Measurements from ENCODE around the gene INPP4A. TPM values are rescaled to one million over a fixed set of nuclear protein-coding genes. Genes with fewer than 3 reads are reported as not detected.

Gene INPP4A
- total and polyA plus RNA-seq, 3 experiments from 2014 or later: 41.0 to 61.4 (median 46.9) TPM

GRCh38 chr2:98463551-98463971, 18.9 kb downstream of the INPP4A start:
- H3K4me3 ChIP-seq (ENCODE audit: low read length): peak overlapping the region; percentile 47
- peaks cover 0 to 2% (median 0%) of the 10 kb centered on the region in 5 donors for H3K9me3 Mint-ChIP-seq
- H3K36me3 ChIP-seq (ENCODE audit: insufficient read depth, low read length): no peaks in the 10 kb centered on the region
- peaks cover 92 to 97% (median 95%) of the 10 kb centered on the region in 3 donors for H3K4me1 Mint-ChIP-seq
- peak overlapping the region; percentile 91 to 100 (median 96) for H3K27ac Mint-ChIP-seq
- no peak overlapping the region for H3K27ac ChIP-seq (ENCODE audit: low read depth, low read length)
- ChIA-PET CTCF (interaction anchor here (0.9 to 6.5 kb wide), 9 partner anchors 9 to 64 kb away, joined by 3 to 48 read pairs (median 13); no protein-coding TSS in a partner anchor), POLR2A (interaction anchor here (0.6 to 2.9 kb wide), 8 partner anchors 8 to 48 kb away, joined by 3 to 30 read pairs (median 10); partner anchors contain the start of gene INPP4A)
- peaks cover 0 to 3% of the 10 kb centered on the region in 2 donors for H3K27me3 Mint-ChIP-seq
- H3K4me1 ChIP-seq (ENCODE audit: insufficient read depth, low read length): peaks cover 93% of the 10 kb centered on the region
- no peaks in the 10 kb centered on the region for H3K27me3 ChIP-seq (ENCODE audit: insufficient read depth, low read length, poor library complexity, severe bottlenecking)
- H3K9me3 ChIP-seq (ENCODE audit: low read length): no peaks in the 10 kb centered on the region
- H3K4me3 Mint-ChIP-seq: peak overlapping the region; percentile 70 to 92 (median 85)
- peaks cover 0 to 7% (median 2%) of the 10 kb centered on the region in 3 donors for H3K36me3 Mint-ChIP-seq
- no peak for DNase-seq

- H3K36me3 ChIP-seq (ENCODE audit: insufficient read depth, low read length): no peaks in the 10 kb centered on the region
- Mint-ChIP-seq H3K36me3 (peaks cover 0 to 4% (median 3%) of the 10 kb centered on the region in 3 donors), H3K4me1 (peaks cover 88 to 97% (median 95%) of the 10 kb centered on the region in 3 donors), H3K27ac (peak overlapping the region; percentile 91 to 100 (median 96)), H3K4me3 (peak overlapping the region; percentile 70 to 92 (median 85)), H3K9me3 (peaks cover 0 to 2% (median 0%) of the 10 kb centered on the region in 5 donors), H3K27me3 (peaks cover 0 to 4% of the 10 kb centered on the region in 2 donors)
- peak in 3 of 5 donors; percentile 63 to 74 (median 70) for DNase-seq
- CTCF ChIA-PET: interaction anchor here (0.9 to 6.5 kb wide), 12 partner anchors 8 to 72 kb away, joined by 3 to 48 read pairs (median 5); no protein-coding TSS in a partner anchor
- peak overlapping the region; percentile 47 for H3K4me3 ChIP-seq (ENCODE audit: low read length)
- peaks cover 93% of the 10 kb centered on the region for H3K4me1 ChIP-seq (ENCODE audit: insufficient read depth, low read length)
- POLR2A ChIA-PET: interaction anchor here (1.2 to 2.9 kb wide), 8 partner anchors 9 to 48 kb away, joined by 3 to 30 read pairs (median 10); partner anchors contain the start of gene INPP4A
- H3K27me3 ChIP-seq (ENCODE audit: insufficient read depth, low read length, poor library complexity, severe bottlenecking): no peaks in the 10 kb centered on the region
- H3K27ac ChIP-seq (ENCODE audit: low read depth, low read length): peak overlapping the region; percentile 60
- no peaks in the 10 kb centered on the region for H3K9me3 ChIP-seq (ENCODE audit: low read length)
Observed at GRCh38 chr2:98463988-98464771, 19.5 kb downstream of the INPP4A start.

- H3K4me1 ChIP-seq (ENCODE audit: insufficient read depth, low read length): peaks cover 92% of the 10 kb centered on the region
- H3K9me3 ChIP-seq (ENCODE audit: low read length): no peaks in the 10 kb centered on the region
- Mint-ChIP-seq H3K4me1 (peaks cover 84 to 94% (median 93%) of the 10 kb centered on the region in 3 donors), H3K4me3 (peak overlapping the region; percentile 70 to 92 (median 85)), H3K9me3 (peaks cover 0 to 2% (median 0%) of the 10 kb centered on the region in 5 donors), H3K27me3 (peaks cover 0 to 4% of the 10 kb centered on the region in 2 donors), H3K27ac (peak overlapping the region; percentile 91 to 100 (median 96)), H3K36me3 (peaks cover 0 to 4% (median 4%) of the 10 kb centered on the region in 3 donors)
- CTCF ChIA-PET: interaction anchor here (1.2 to 6.5 kb wide), 11 partner anchors 9 to 73 kb away, joined by 3 to 48 read pairs (median 6); no protein-coding TSS in a partner anchor
- H3K4me3 ChIP-seq (ENCODE audit: low read length): peak overlapping the region; percentile 47
- POLR2A ChIA-PET: interaction anchor here (0.9 to 2.9 kb wide), 10 partner anchors 9 to 266 kb away, joined by 3 to 30 read pairs (median 6); partner anchors contain the start of genes INPP4A and MGAT4A
- H3K27me3 ChIP-seq (ENCODE audit: insufficient read depth, low read length, poor library complexity, severe bottlenecking): no peaks in the 10 kb centered on the region
- H3K27ac ChIP-seq (ENCODE audit: low read depth, low read length): peak overlapping the region; percentile 60
- no peaks in the 10 kb centered on the region for H3K36me3 ChIP-seq (ENCODE audit: insufficient read depth, low read length)
- peak in 3 of 5 donors; percentile 54 to 67 (median 62) for DNase-seq
Observed at GRCh38 chr2:98464772-98465310, 20.2 kb downstream of the INPP4A start.

- ChIA-PET CTCF (interaction anchor here (0.9 to 6.5 kb wide), 11 partner anchors 8 to 73 kb away, joined by 3 to 48 read pairs (median 5); no protein-coding TSS in a partner anchor), POLR2A (interaction anchor here (0.9 to 2.9 kb wide), 8 partner anchors 9 to 266 kb away, joined by 3 to 30 read pairs (median 4); partner anchors contain the start of genes INPP4A and MGAT4A)
- peak overlapping the region; percentile 70 to 92 (median 85) for H3K4me3 Mint-ChIP-seq
- H3K4me1 Mint-ChIP-seq: peaks cover 82 to 94% (median 93%) of the 10 kb centered on the region in 3 donors
- H3K36me3 ChIP-seq (ENCODE audit: insufficient read depth, low read length): no peaks in the 10 kb centered on the region
- H3K4me1 ChIP-seq (ENCODE audit: insufficient read depth, low read length): peaks cover 92% of the 10 kb centered on the region
- peak overlapping the region; percentile 91 to 100 (median 96) for H3K27ac Mint-ChIP-seq
- H3K27ac ChIP-seq (ENCODE audit: low read depth, low read length): peak overlapping the region; percentile 60
- DNase-seq: peak; percentile 69 to 91 (median 86)
- no peaks in the 10 kb centered on the region for H3K27me3 ChIP-seq (ENCODE audit: insufficient read depth, low read length, poor library complexity, severe bottlenecking)
- peaks cover 0 to 4% of the 10 kb centered on the region in 2 donors for H3K27me3 Mint-ChIP-seq
- H3K9me3 Mint-ChIP-seq: peaks cover 0 to 2% (median 0%) of the 10 kb centered on the region in 5 donors
- H3K4me3 ChIP-seq (ENCODE audit: low read length): peak overlapping the region; percentile 47
- peaks cover 0 to 5% (median 4%) of the 10 kb centered on the region in 3 donors for H3K36me3 Mint-ChIP-seq
- H3K9me3 ChIP-seq (ENCODE audit: low read length): no peaks in the 10 kb centered on the region
Observed at GRCh38 chr2:98465456-98466226, 21.0 kb downstream of the INPP4A start.

- DNase-seq: peak in 1 of 5 donors; percentile 41
- no peaks in the 10 kb centered on the region for H3K9me3 ChIP-seq (ENCODE audit: low read length)
- peak overlapping the region; percentile 91 to 100 (median 96) for H3K27ac Mint-ChIP-seq
- no peaks in the 10 kb centered on the region for H3K36me3 ChIP-seq (ENCODE audit: insufficient read depth, low read length)
- peak overlapping the region; percentile 60 for H3K27ac ChIP-seq (ENCODE audit: low read depth, low read length)
- peaks cover 83 to 94% (median 93%) of the 10 kb centered on the region in 3 donors for H3K4me1 Mint-ChIP-seq
- peak overlapping the region; percentile 70 to 91 (median 85) for H3K4me3 Mint-ChIP-seq
- peaks cover 0 to 4% of the 10 kb centered on the region in 2 donors for H3K27me3 Mint-ChIP-seq
- H3K4me3 ChIP-seq (ENCODE audit: low read length): peak overlapping the region; percentile 47
- ChIA-PET CTCF (interaction anchor here (0.9 to 6.5 kb wide), 3 partner anchors 19 to 48 kb away, joined by 3 to 48 read pairs (median 3); no protein-coding TSS in a partner anchor), POLR2A (interaction anchor here (0.9 to 1.5 kb wide), 3 partner anchors 11 to 41 kb away, joined by 3 to 6 read pairs (median 3); no protein-coding TSS in a partner anchor)
- H3K36me3 Mint-ChIP-seq: peaks cover 0 to 7% (median 6%) of the 10 kb centered on the region in 3 donors
- H3K27me3 ChIP-seq (ENCODE audit: insufficient read depth, low read length, poor library complexity, severe bottlenecking): no peaks in the 10 kb centered on the region
- peaks cover 92% of the 10 kb centered on the region for H3K4me1 ChIP-seq (ENCODE audit: insufficient read depth, low read length)
- H3K9me3 Mint-ChIP-seq: peaks cover 0 to 2% (median 0%) of the 10 kb centered on the region in 5 donors
Observed at GRCh38 chr2:98467082-98467536, 22.5 kb downstream of the INPP4A start.

GRCh38 chr2:98467652-98468051, 23.0 kb downstream of the INPP4A start:
- Mint-ChIP-seq H3K9me3 (peaks cover 0 to 2% (median 0%) of the 10 kb centered on the region in 5 donors), H3K27me3 (peaks cover 0 to 4% of the 10 kb centered on the region in 2 donors), H3K27ac (peak overlapping the region; percentile 91 to 100 (median 96)), H3K4me1 (peaks cover 88 to 98% (median 97%) of the 10 kb centered on the region in 3 donors), H3K4me3 (peak overlapping the region; percentile 70 to 91 (median 85)), H3K36me3 (peaks cover 0 to 7% (median 6%) of the 10 kb centered on the region in 3 donors)
- DNase-seq: no peak
- no peak overlapping the region for H3K27ac ChIP-seq (ENCODE audit: low read depth, low read length)
- peak overlapping the region; percentile 47 for H3K4me3 ChIP-seq (ENCODE audit: low read length)
- H3K9me3 ChIP-seq (ENCODE audit: low read length): no peaks in the 10 kb centered on the region
- ChIA-PET CTCF (interaction anchor here (0.9 to 6.5 kb wide), 3 partner anchors 19 to 47 kb away, joined by 3 to 48 read pairs (median 3); no protein-coding TSS in a partner anchor), POLR2A (interaction anchor here (1.0 to 1.5 kb wide), 2 partner anchors 11 to 40 kb away, joined by 3 to 6 read pairs; no protein-coding TSS in a partner anchor)
- H3K27me3 ChIP-seq (ENCODE audit: insufficient read depth, low read length, poor library complexity, severe bottlenecking): no peaks in the 10 kb centered on the region
- H3K36me3 ChIP-seq (ENCODE audit: insufficient read depth, low read length): no peaks in the 10 kb centered on the region
- peaks cover 97% of the 10 kb centered on the region for H3K4me1 ChIP-seq (ENCODE audit: insufficient read depth, low read length)

All from CD8-positive, alpha-beta memory T cell (primary cell).